Liver (tissue), 9 donors: ENCODE results near the gene SLC9A3. TPM values are rescaled to one million over a fixed set of nuclear protein-coding genes. Genes with fewer than 3 reads are reported as not detected.

Experiments used
- DNase-seq: peaks from one replicate; pipeline ENCODE4 v3.0.0-alpha.2; 2017; ENCODE audit warnings: low spot score
- H3K27ac ChIP-seq, 2 donors: one replicate each; pipeline ENCODE4 v1.7.0; 2013; ENCODE audit warnings: inconsistent platforms in 2 of 2, low read length in 2 of 2, control low read depth in 1 of 2, low read depth in 1 of 2, mild to moderate bottlenecking in 1 of 2
- H3K27me3 ChIP-seq, 4 donors: one replicate each; pipeline versions ENCODE4 v1.6.1 to v1.7.0; 2013; ENCODE audit warnings: low read length in 3 of 4, inconsistent platforms in 1 of 4, mild to moderate bottlenecking in 1 of 4, moderate library complexity in 1 of 4; ENCODE audit not compliant: control insufficient read depth in 4 of 4, insufficient read depth in 4 of 4
- H3K36me3 ChIP-seq, 4 donors: one replicate each; pipeline versions ENCODE4 v1.6.1 to v1.7.0; 2013; ENCODE audit warnings: low read length in 3 of 4, mild to moderate bottlenecking in 3 of 4, low read depth in 1 of 4, moderate library complexity in 1 of 4; ENCODE audit not compliant: control insufficient read depth in 4 of 4, insufficient read depth in 3 of 4
- H3K4me1 ChIP-seq, 4 donors: one replicate each; pipeline versions ENCODE4 v1.6.1 to v1.7.0; 2013; ENCODE audit warnings: low read length in 3 of 4, mild to moderate bottlenecking in 3 of 4, moderate library complexity in 1 of 4; ENCODE audit not compliant: control insufficient read depth in 4 of 4, insufficient read depth in 4 of 4
- H3K4me3 ChIP-seq, 3 donors: one replicate each; pipeline versions ENCODE4 v1.6.1 to v1.7.0; 2013; ENCODE audit warnings: low read length in 3 of 3, control low read depth in 1 of 3, low read depth in 1 of 3, mild to moderate bottlenecking in 1 of 3
- H3K9ac ChIP-seq, 2 donors: one replicate each; pipeline ENCODE4 v1.7.0; 2013; ENCODE audit warnings: low read length in 2 of 2, mild to moderate bottlenecking in 2 of 2, moderate library complexity in 2 of 2, control low read depth in 1 of 2, low read depth in 1 of 2
- H3K9me3 ChIP-seq, 4 donors: one replicate each; pipeline versions ENCODE4 v1.6.1 to v1.7.0; 2013; ENCODE audit warnings: low read length in 3 of 4; ENCODE audit not compliant: control insufficient read depth in 4 of 4
- ATF3 ChIP-seq: IDR thresholded peaks from 2 replicates; pipeline ENCODE4 v1.6.1; 2016; ENCODE audit warnings: antibody characterized with exemption
- CTCF ChIP-seq: fragments of 150-350 bp; IDR thresholded peaks from 2 replicates; pipeline ENCODE4 v1.5.1; 2017; ENCODE audit warnings: improper control_type of control experiment, low read depth, low read length; ENCODE audit not compliant: missing input control
- EGR1 ChIP-seq, 2 donors: IDR thresholded peaks; 2 replicates each; pipeline ENCODE4 v1.6.1; 2016 to 2018; ENCODE audit warnings: antibody characterized with exemption in 2 of 2, low read depth in 2 of 2
- FOXA1 ChIP-seq: IDR thresholded peaks from 2 replicates; pipeline ENCODE4 v1.6.1; 2016; ENCODE audit warnings: antibody characterized with exemption
- FOXA2 ChIP-seq: IDR thresholded peaks from 2 replicates; pipeline ENCODE4 v1.6.1; 2016; ENCODE audit warnings: antibody characterized with exemption
- GABPA ChIP-seq, 2 donors: IDR thresholded peaks in 1 of 2; conservative IDR thresholded peaks in 1 of 2; 2 replicates each; pipeline ENCODE4 v1.6.1; 2016; ENCODE audit warnings: antibody characterized with exemption in 2 of 2, mild to moderate bottlenecking in 1 of 2, moderate library complexity in 1 of 2
- HNF4G ChIP-seq: IDR thresholded peaks from 2 replicates; pipeline ENCODE4 v1.6.1; 2016; ENCODE audit warnings: antibody characterized with exemption
- JUND ChIP-seq, 2 donors: IDR thresholded peaks; 2 replicates each; pipeline ENCODE4 v1.6.1; 2016; ENCODE audit warnings: antibody characterized with exemption in 2 of 2
- NR2F2 ChIP-seq: IDR thresholded peaks from 2 replicates; pipeline ENCODE4 v1.6.1; 2016; ENCODE audit warnings: antibody characterized with exemption
- RAD21 ChIP-seq, 2 donors: IDR thresholded peaks; 2 replicates each; pipeline ENCODE4 v1.6.1; 2016; ENCODE audit warnings: antibody characterized with exemption in 2 of 2, mild to moderate bottlenecking in 2 of 2
- REST ChIP-seq: IDR thresholded peaks from 2 replicates; pipeline ENCODE4 v1.6.1; 2016; ENCODE audit warnings: antibody characterized with exemption, mild to moderate bottlenecking
- SP1 ChIP-seq: IDR thresholded peaks from 2 replicates; pipeline ENCODE4 v1.6.1; 2018; ENCODE audit warnings: antibody characterized with exemption, mild to moderate bottlenecking
- TAF1 ChIP-seq: conservative IDR thresholded peaks from 2 replicates; pipeline ENCODE4 v1.6.1; 2016; ENCODE audit warnings: antibody characterized with exemption, mild to moderate bottlenecking
- YY1 ChIP-seq: IDR thresholded peaks from 2 replicates; pipeline ENCODE4 v1.6.1; 2016; ENCODE audit warnings: antibody characterized with exemption, mild to moderate bottlenecking
- ZBTB33 ChIP-seq: IDR thresholded peaks from 2 replicates; pipeline ENCODE4 v1.6.1; 2016; ENCODE audit warnings: antibody characterized with exemption
- WGBS: extraction: QIAGEN DNeasy Blood & Tissue Kit; methylation state at CpG from one replicate; pipeline ENCODE4 v1.1.7; 2013; 5-methylcytosine and 5-hydroxymethylcytosine counted together
- polyA plus RNA-seq, 2 donors: library from polyadenylated mRNA; stranded (reverse) in 1 of 2; unstranded in 1 of 2; fragments of 200-250 nt in 1 of 2; fragments of >200 nt in 1 of 2; fragmentation: Nextera tagmentation in 1 of 2; extraction: Ambion mirVana in 1 of 2; gene quantifications; one replicate each; pipeline versions ENCODE4 v1.2.1 to v1.2.3, GENCODE V29; 2013 to 2015
- total RNA-seq, 2 donors: library from RNA; depleted of rRNA; stranded (reverse); fragments of >200 nt; gene quantifications; one replicate each; pipeline ENCODE4 v1.2.3, GENCODE V29; 2014
- donor health status: healthy.
- donor health status: healthy.
- donor health status: healthy.
- donor health status: healthy.
- donor health status: healthy.

SLC9A3 gene
- total and polyA plus RNA-seq, 4 donors, result 0.31 to 1.0 (median 0.67) TPM

- peaks cover 14 to 69% (median 50%) of the 10 kb centered on the region in 4 donors for H3K36me3 ChIP-seq
- WGBS, result 87% methylated on average over 5 of the region's 5 CpGs
- no peak for DNase-seq
Measured at GRCh38 chr5:451587-452458, 72.4 kb downstream of the SLC9A3 start.

More at GRCh38 chr5:451587-452458, 72.4 kb downstream of the SLC9A3 start:
- H3K4me3 ChIP-seq, result no peak overlapping the region
- H3K9me3 ChIP-seq, result peaks cover 0 to 14% (median 0%) of the 10 kb centered on the region in 4 donors
- no peak overlapping the region for H3K9ac ChIP-seq
- no peaks in the 10 kb centered on the region for H3K4me1 ChIP-seq
- TF ChIP-seq ZBTB33 (no peak), FOXA2 (no peak), FOXA1 (no peak), ATF3 (no peak), GABPA (IDR thresholded peaks at IDR 0.05 in 1 of 2, conservative IDR thresholded peaks at IDR 0.05 in 1 of 2) (no peak), RAD21 (IDR thresholded peaks at IDR 0.05) (no peak), CTCF (no peak), HNF4G (no peak), JUND (IDR thresholded peaks at IDR 0.05) (no peak), EGR1 (IDR thresholded peaks at IDR 0.05; ENCODE audit: low read depth in 2 of 2) (no peak), SP1 (no peak), YY1 (no peak), NR2F2 (no peak), REST (no peak), TAF1 (no peak)
- H3K27ac ChIP-seq, result no peak overlapping the region
- no peaks in the 10 kb centered on the region for H3K27me3 ChIP-seq
